Stimulated activated CD8-positive, alpha-beta memory T cell treated with anti-CD3 and anti-CD28 coated beads, Interleukin-4, amount 100 ng/mL, for 48 hours (primary cell): ENCODE results near the gene DECR2.

Experiments
- DNase-seq: peaks from one replicate; pipeline ENCODE4 v3.0.0-alpha.2; 2020

DECR2 gene

GRCh38 chr16:450785-451512, 49.3 kb downstream of the DECR2 start:
- DNase-seq: no peak

DNA sequence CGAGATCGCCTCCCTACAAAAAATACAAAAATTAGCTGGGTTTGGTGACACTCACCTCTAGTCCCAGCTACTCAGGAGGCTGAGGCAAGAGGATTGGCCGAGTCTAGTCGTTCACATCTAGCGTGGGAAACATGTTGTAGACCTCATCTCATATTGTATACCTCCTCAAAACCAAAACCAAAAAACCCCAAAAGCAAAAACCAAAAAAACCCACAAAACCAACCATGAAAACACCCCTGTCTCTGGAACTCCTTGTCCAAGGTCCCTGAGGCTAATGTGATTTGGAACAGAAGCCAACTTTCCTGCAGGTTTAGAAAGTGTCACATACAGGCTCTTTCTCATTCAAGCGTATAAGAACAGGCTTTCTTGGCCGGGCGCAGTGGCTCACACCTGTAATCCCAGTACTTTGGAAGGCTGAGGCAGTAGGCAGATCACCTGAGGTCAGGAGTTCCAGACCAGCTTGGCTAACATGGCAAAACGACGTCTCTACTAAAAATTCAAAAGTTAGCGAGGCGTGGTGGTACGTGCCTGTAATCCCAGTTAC, 52.8 kb downstream of the DECR2 start:
- no peak for DNase-seq

- no peak for DNase-seq
Observed at GRCh38 chr16:455453-455852, 53.8 kb downstream of the DECR2 start.

DNA sequence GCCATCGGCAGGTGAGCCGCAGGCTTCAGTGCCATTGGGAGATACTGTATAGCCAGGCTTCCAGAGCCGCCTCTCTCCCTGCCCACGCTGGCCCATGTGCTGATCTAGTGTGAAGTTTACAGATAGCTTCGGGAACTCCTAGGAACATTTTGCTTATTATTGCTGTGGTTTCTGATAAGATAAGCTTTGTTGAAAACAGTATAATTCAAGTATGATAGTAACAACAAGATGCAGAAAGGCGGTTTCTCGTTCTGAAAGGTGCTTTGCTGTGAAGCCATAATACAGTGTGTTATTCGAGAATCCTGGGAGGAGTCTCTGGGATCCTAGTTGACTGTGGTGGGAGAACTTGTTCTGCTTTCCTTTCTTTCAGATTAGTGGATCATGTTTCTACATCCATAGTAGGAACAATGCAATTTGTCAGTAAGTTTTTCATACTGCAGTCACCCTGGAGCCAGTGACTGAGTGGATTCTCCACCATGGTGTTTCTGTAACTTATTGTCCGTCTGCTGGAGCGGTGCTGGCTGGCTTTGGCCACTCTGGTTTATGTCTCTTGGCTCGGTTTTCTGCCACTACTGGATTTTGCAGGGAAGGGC, 55.3 kb downstream of the DECR2 start:
- no peak for DNase-seq

GRCh38 chr16:457732-458400, 56.2 kb downstream of the DECR2 start:
- DNase-seq: no peak

DNA sequence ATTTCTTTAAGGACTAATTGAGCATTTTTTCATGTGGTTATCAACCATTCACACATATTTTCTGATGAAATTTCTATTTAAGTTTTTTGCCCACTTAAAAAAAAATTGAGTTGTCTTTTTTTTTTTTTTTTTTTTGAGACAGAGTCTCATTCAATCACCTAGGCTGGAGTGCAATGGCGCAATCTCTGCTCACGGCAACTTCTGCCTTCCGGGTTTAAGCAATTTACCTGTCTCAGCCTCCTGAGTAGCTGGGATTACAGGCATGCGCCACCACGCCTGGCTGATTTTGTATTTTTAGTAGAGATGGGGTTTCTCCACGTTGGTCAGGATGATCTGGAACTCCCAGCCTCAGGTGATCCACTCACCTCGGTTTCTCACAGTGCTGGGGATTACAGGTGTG, 58.1 kb downstream of the DECR2 start:
- DNase-seq: no peak

DNA sequence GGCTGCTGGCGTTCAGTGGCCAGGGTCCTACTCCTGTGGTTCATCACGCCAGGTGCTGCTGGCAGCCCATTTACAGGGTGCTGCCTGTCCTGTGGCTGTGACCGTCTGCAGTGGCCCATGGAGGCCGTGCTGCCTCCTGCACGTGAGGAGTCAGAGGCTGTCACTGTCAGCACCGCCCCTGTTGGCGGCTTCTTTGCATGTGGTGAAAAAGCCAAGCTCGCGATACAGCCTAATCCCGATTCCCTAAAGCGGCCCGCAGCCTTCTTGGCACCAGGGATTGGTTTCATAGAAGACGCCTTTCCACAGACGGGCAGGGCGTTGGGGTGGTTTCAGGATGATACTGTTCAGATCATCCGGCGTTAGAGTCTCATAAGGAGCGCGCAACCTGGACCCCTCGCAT, 59.1 kb downstream of the DECR2 start:
- DNase-seq: no peak
